GM21529 (cell line): ENCODE data around the gene LRCH2.
"Not testable (repeated sequence)": the region's sequence is repeated elsewhere in the genome, so short reads cannot be mapped to it uniquely, and the experiment has no call there.

Experiments used
- ATAC-seq: cut with Tn5 transposase; IDR thresholded peaks from one replicate; pipeline ENCODE4 v1.9.1; 2021; ENCODE audit not compliant: unreplicated experiment

The LRCH2 gene, protein sequence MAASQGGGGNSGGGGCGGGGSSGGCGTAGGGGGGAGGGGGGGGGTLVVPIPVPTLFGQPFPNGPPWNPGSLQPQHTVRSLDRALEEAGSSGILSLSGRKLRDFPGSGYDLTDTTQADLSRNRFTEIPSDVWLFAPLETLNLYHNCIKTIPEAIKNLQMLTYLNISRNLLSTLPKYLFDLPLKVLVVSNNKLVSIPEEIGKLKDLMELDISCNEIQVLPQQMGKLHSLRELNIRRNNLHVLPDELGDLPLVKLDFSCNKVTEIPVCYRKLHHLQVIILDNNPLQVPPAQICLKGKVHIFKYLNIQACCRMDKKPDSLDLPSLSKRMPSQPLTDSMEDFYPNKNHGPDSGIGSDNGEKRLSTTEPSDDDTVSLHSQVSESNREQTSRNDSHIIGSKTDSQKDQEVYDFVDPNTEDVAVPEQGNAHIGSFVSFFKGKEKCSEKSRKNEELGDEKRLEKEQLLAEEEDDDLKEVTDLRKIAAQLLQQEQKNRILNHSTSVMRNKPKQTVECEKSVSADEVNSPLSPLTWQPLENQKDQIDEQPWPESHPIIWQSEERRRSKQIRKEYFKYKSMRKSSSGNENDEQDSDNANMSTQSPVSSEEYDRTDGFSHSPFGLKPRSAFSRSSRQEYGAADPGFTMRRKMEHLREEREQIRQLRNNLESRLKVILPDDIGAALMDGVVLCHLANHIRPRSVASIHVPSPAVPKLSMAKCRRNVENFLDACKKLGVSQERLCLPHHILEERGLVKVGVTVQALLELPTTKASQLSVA

DNA sequence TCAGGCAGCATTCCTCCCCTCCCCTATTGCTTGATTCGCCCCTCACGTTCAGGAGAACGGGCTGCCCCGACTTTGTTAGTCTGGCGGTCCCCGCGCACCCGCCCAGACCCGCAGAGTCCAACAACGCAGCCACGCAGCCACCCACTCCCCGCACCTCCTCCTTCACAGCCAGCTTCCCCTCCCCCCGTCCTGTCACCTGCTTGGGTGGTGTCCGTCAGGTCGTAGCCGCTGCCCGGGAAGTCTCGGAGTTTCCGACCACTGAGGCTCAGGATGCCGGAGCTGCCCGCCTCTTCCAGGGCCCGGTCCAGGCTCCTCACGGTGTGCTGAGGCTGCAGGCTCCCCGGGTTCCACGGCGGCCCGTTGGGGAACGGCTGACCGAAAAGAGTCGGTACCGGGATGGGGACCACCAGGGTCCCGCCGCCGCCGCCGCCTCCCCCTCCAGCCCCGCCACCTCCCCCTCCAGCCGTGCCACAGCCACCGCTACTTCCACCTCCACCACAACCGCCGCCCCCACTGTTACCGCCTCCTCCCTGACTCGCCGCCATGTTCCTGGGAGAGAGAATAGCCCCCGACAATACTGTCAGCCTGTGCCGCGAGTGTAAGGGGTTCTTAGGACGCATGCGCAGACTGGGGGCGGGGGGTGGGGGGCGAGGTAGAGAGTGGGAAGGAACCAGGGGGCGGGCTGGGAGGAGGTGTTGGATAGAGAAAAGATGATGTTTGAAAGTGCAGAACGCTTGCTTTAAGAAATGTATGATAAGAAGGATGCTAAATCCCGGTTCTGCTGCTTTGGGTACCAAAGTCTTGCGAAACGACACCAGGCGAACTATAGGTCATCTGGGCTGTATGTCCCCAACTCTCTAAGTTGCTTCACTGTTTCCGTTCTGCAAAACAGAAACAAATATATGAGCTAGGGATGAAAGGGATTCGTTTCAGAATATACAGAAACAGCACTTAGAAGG lies at the start of gene LRCH2:
Gene LRCH2, minus strand, starts transcription at position 600 of the 959 bp plus-strand sequence. Its CDS starts 55 bp downstream, at position 545.
- ATAC-seq, result no peak

DNA sequence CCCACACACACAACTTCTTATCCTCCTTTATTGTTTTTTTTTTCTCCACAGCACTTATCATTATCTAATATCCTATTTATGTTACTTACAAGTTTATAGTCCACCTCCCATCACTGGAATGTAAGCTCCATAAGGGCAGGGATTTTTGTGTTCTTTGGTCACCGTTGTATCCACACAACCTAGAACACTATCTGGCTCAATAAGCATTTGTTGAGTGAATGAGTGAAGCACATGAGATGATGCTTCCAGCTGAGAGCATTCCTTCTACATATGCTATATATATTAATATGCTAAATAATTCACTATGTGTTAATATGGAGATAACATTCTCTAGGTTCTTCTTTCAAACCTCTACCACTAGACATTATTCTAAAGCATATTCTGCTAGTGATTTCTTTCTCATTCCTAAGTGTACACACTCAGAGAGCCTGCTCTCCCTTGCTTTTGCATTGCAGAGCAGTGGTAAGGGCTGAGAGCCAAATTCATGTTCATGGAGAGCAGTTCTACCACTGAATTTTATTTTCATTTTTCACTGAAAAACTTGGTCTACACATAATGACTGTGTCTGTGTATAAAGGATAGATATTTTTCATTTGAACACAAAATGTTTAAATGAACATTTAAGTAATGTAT lies 35.3 kb upstream of the LRCH2 start:
- no peak for ATAC-seq

DNA sequence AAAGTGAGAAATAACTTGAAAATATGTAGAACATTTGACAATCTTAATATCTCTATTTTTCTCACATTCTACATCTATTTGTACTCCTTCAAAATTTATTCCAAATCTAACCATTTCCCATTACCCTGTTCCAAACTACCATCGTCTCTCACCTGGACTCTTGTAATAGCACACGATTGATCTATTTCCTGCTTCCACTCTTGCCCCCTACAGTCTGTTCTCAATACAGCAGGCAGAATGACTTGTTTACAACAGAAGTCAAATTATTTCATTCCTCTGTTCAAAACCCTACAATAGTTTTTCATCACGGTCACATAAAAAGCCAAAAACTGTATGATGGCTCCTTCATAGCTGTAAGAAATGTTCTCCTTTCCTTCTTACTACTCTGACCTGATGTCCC lies 34.5 kb upstream of the LRCH2 start:
- peak; percentile 59 for ATAC-seq

DNA sequence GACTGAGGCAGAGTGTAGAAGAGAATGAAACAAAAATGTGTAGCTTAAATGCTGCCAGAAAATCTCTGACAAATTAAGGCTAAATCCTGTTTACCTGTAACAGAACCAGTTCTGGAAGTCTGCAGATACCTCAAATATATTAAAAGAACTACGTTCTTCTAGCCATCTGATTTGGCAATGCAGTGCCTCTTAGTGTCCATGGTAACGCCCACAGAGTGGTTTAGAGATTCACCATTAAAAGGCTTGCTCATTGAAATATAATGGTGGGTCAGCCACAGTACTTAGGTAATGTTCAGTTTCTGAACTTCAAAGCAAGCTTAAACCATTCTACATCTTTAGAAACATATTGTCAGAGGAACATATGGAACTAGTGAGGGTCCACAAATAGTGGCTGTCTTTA lies 32.4 kb upstream of the LRCH2 start:
- ATAC-seq, result no peak

DNA sequence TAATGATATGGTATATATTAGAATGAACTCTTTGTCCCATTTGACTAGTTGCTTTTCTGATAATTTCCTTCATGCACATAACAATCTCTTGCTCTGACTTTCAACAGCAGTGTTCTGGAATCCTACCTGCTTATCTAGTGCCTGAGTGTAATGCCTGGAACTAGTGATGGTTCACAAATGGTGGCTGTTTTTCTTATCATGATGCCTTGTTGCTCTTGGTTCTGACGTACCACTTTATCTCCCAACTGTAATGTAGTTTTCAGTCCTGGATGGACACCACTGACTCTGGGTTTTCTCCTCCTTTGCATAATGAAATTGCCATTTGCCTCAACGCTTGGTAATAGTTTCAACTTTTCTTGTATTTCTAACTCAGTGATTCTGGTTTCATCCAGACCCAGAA lies 30.1 kb upstream of the LRCH2 start:
- ATAC-seq, result no peak

DNA sequence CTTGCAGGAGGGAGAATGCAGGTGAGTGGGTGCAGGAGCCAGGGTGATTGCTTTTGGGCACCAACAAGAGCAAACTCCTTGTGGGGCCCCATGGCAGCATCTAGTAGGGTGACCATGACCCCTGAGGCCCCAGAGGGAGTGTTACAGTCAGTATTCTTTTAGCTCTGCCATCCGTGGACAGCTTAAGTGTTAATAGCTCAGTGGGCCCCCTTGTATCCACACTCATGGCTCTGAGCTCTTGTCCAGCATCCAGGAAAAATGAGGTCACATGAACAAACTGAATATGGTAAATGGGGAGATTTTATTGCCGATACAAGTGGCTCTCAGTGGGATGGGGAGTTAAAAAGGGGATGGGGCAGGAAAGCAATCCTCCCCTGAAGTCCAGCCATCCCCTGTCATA lies 27.3 kb upstream of the LRCH2 start:
- ATAC-seq, result no peak

DNA sequence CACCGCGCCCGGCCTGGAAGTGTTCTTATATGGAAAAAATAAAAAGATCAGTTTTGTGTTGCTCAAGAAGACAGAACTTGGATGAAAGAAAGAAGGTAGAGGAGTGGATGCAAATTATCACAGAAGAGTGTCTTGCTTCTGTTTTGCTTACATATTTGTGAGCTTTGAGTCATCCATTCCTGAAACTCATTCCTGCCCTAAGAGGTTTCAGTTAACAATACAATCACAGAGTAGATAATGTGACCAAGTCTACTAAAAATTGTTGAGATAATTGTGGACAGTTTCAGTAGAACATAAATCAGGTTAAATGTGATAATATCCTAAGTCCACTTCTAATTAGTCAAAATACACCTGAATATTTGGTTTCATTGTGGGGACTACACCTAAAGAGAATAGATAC lies 26.4 kb upstream of the LRCH2 start:
- no peak for ATAC-seq

DNA sequence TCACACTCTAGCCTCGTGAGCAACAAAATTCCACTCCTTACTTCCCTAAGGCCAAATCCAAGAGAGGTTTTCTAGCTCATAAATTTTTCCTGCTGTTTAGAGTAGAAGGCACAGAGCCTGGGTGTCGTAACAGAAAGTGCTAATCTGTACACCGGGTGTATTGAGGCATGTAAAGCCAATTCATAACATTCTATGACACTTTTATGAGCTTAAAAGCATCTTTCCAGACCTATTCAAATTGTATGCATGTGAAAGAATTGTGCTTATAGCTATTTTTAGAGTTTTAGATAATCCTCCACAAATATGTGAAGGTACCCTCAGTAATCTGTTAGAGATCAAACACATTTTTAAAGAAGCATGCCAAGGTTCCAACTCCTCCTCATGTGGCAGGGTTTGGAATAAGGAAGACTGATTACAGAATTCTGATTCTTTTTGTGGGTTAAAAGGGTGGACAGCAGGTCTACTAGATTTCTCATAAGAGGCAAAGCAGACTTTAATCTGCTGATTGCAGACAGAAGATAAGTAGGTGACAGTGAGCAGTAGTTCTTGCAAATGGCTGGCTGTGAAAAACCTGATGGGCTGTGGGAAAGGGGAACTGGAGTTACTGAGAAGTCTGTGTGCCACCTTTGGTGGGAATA lies 25.5 kb upstream of the LRCH2 start:
- no peak for ATAC-seq

DNA sequence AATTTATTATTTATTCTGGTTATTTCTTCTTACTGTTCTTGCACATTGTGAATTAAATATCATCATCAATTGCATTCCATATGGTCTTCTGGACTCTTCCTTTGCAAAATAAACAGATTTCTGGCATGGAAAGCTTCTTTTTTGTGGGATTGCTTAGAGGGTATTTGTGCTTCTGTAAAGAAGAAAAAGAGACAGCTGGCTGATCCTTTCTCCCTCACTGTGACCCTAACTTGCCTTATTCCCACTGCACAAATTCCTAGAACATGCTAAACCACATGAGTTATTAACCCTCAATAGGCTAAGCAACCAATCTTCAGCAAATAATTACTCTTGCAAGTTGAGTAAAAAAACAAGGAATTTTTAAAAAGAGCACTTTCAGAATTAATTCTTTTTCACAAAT lies 23.8 kb upstream of the LRCH2 start:
- no peak for ATAC-seq

DNA sequence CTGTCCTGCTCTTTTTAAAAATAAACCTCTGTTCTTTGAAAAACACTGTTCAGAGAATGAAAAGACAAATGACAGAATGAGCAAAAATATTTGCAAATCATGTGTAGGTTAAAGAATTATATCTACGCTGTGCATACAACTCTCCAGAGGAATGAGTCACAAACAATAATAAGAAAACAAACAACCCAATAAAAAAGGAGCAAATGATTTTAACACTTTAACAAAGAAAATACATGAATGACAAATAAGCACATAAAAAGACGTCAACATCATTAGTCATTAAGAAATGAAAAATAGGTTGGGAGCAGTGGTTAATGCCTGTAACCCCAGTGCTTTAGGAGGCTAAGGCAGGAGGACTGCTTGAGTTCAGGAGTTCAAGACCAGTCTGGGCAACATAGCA lies 21.1 kb upstream of the LRCH2 start:
- ATAC-seq, result no peak

DNA sequence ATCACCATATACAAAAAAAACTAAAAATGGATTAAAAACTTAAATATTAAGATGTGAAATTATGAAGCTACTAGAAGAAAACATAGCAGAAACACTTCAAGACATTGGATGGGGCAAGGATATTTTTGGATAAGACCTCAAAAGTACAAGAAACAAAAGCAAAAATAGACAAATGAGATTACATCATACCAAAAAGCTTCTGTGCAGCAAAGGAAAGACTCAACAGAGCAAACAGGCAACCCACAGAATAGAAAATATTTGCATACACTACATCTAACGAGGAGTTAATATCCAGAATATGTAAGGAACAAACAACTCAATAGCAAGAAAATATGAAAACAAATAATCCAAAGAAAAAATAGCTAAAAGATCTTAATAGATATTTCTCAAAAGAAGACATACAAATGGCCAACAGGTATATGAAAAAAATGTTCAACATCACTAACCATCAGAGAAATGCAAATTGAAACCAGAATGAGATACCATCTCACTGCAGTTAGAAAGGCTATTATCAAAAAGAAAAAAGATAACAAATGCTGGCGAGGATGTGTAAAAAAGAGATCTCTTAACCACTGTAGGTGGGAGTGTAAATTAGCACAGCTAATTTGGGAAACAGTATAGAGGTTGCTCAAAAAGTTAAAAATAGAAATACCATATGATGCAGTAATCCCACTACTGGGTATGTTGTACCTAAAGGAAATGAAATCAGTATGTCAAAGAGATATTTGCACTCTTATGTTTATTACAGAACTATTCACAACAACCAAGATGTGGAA lies 17.8 kb upstream of the LRCH2 start:
- ATAC-seq, result peak; percentile 67

DNA sequence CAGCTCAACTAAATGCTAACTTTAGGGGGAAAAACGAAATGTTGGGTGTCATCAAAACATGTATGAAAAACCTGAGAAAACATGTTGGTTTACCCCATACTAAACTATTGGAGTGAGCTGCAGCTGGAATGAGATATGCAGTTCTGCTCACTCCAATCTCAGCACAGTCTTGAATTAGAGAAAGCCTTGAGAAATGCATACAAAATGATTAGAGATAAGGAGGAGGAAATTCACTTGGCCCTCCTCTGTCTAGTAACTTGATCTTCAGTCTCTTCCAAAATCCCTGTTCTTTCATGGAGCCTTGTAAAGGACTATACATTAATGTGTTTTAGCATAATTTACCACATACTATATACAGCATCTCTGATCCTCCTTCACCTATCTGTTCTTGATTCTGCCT lies 3.2 kb upstream of the LRCH2 start:
- no peak for ATAC-seq

DNA sequence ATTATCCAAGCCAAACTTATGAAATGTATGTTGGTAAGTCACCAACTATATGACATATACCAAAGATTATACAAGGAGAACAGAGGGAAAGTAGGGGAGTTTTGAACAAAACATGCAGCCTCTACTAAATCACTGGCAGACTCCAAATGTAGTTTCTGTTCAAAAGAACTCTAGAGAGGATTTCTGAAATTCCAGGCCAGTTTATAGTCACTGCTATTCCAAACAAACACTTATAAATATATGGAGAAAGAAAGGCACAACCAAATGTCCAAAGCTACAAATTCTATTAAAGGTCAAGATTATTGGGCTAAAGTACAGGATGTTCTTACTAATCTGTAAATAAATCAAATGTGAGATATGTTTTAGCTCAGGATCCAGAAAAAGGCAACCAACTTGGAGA lies 2.7 kb upstream of the LRCH2 start:
- ATAC-seq, result no peak

DNA sequence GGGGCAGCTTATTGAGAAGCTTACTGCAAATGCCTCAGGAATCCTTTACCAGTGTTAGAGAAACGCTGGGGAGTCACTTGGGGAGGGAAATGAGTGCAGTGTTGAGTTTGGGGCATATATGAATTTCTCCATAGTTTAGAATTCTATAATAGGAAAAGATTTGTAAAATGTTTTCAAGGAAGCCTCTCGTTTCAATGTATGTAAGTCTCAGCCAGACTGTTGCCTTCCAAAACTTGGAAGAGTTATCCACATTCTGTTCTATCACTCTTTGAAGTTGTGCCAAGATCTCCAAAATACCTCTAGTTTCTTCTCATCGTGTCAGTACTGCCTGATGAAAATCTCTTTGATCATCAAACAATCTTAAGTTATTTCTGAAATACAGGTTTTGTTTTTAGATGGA lies 565 bp upstream of the LRCH2 start:
- no peak for ATAC-seq

DNA sequence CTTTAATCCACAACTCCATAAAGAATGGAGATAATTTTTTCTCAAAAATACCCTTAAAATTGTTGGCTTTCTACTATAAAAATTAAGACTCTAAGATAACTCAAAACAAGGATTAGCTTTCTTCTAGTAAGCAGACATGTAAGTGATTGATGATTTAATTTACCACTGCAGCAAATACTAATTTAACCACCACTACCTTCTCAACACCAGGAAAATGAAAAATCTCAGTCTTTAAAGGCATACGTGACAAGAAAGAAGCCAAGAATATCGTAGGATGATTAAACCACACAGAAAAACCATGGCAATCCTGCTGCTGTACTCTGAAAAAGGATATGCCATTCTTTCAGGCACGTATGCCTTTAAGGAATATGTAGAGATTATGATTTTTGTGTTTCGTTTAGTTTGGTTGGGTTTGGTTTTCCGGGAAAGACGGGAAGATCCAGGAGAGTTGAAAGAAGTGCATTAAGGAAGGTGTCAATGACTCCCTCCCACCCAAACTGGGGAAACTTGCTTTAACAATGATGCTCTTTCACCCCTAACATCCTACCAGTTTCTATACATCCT lies 881 bp downstream of the LRCH2 start:
- no peak for ATAC-seq

DNA sequence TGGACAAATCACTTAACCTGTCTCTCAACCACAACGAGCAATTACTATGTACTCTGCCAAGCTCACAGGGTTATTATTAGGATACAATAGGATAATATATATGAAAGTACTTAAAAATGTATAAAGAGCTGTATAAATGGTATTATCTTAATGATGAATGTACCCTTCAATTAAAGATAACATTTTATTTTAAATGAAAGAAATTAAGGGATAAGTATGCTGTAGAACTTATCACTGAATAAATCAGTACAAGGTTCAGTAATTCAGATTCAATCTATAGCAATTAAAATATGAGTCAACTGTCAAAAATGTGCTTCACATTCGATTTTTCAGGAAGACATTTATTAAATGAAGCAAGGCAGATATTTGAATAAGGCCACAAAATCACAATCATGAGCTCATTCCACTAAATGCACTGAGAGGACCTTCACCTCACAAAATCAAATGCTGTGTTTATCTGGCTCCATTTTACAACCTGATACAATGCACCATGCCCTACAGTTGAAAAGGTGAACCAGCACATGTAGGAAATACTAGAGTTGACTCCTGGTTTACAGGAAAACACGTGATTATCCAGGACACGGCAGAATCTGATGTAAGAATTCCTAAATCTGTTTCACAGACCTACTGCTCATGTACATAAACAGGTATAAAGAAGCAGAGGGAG lies 4.4 kb downstream of the LRCH2 start:
- no peak for ATAC-seq

DNA sequence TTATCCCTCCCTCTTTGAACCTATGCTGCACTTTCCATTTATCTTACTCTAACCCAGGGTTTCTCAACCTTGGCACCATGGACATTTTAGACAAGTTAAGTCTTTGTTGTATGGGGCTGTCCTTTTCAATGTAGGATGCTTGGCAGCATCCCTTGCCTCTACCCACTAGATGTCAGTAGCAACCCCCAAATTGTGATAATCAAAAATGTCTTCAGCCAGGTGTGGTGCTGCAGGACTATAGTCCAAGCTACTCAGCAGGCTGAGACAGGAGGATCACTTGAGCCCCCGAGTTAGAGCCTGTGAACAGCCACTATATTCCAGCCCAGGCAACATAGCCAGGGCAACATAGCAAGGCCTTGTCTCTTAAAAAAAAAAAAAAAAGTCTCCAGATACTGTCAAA lies 7.0 kb downstream of the LRCH2 start:
- no peak for ATAC-seq

DNA sequence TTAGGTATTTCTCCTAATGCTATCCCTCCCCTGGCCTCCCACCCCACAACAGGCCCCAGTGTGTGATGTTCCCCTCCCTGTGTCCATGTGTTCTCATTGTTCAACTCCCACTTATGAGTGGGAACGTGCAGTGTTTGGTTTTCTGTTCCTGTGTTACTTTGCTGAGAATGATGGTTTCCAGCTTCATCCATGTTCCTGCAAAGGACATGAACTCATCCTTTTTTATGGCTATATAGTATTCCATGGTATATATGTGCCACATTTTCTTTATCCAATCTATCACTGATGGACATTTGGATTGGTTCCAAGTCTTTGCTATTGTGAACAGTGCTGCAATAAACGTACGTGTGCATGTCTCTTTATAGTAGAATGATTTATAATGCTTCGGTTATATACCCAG lies 16.6 kb downstream of the LRCH2 start:
- ATAC-seq, result not testable (repeated sequence)

DNA sequence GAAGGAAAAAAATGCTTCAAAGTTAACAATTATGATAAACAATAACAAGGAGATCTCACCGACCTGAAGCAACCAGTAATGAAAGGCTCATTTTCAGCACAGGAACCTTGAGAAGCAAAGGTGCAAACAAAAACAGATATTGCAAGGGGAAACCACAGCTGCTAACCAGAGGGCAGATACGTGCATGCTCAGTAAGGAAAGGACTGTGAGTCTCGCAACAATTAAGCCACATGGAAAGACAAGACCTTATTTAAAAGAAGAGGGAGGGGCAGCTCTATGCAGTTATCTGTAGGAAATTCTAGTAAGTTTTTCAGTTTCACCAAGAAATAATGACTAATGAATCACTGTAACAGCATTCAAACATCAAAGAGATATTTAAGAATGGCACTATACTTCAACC lies 19.3 kb downstream of the LRCH2 start:
- ATAC-seq, result no peak
